Adipocyte (in vitro differentiated cells): ENCODE measurements around the gene BMPR1A.
"Not testable (repeated sequence)": the region's sequence is repeated elsewhere in the genome, so short reads cannot be mapped to it uniquely, and the experiment has no call there.

ENCODE experiments used
- DNase-seq: peaks from one replicate; pipeline ENCODE4 v3.0.0-alpha.2; 2015; ENCODE audit warnings: low read depth
- H3K27me3 ChIP-seq: replicated peaks from 2 replicates; pipeline ENCODE4 v1.7.0; 2013; ENCODE audit warnings: mild to moderate bottlenecking, low read length, moderate library complexity; ENCODE audit not compliant: control insufficient read depth, insufficient read depth
- H3K36me3 ChIP-seq: 2 replicates; pipeline ENCODE4 v1.7.0; 2013; ENCODE audit warnings: low read length, mild to moderate bottlenecking, moderate library complexity; ENCODE audit not compliant: control insufficient read depth, insufficient read depth, severe bottlenecking
- H3K4me1 ChIP-seq: 2 replicates; pipeline ENCODE4 v1.7.0; 2013; ENCODE audit warnings: mild to moderate bottlenecking, low read length, moderate library complexity; ENCODE audit not compliant: control insufficient read depth, insufficient read depth
- H3K4me3 ChIP-seq: 2 replicates; pipeline ENCODE4 v1.7.0; 2013; ENCODE audit warnings: mild to moderate bottlenecking, low read length, moderate library complexity
- H3K9ac ChIP-seq: 2 replicates; pipeline ENCODE4 v1.7.0; 2013; ENCODE audit warnings: mild to moderate bottlenecking, low read length, moderate library complexity
- H3K9me3 ChIP-seq: 2 replicates; pipeline ENCODE4 v1.7.0; 2013; ENCODE audit warnings: mild to moderate bottlenecking, low read length, moderate library complexity; ENCODE audit not compliant: control insufficient read depth

Gene BMPR1A

GRCh38 chr10:86979977-86980448 is 223.6 kb downstream of the BMPR1A start:
- no peaks in the 10 kb centered on the region for H3K9me3 ChIP-seq
- H3K27me3 ChIP-seq: no peaks in the 10 kb centered on the region

GRCh38 chr10:86981020-86981419 is 224.6 kb downstream of the BMPR1A start:
- Histone ChIP-seq H3K4me3 (peak overlapping the region; percentile 62), H3K9ac (peak overlapping the region; percentile 77), H3K4me1 (peaks cover 40% of the 10 kb centered on the region)
- not testable (repeated sequence) for H3K27me3 ChIP-seq, DNase-seq, H3K36me3 ChIP-seq, H3K9me3 ChIP-seq

More at GRCh38 chr10:86979977-86980448, 223.6 kb downstream of the BMPR1A start:
- peaks cover 40% of the 10 kb centered on the region for H3K4me1 ChIP-seq
- peak overlapping the region; percentile 77 for H3K9ac ChIP-seq
- no peaks in the 10 kb centered on the region for H3K36me3 ChIP-seq
- peak; percentile 50 for DNase-seq
- H3K4me3 ChIP-seq: peak overlapping the region; percentile 62

GRCh38 chr10:86981716-86982115 is 225.3 kb downstream of the BMPR1A start:
- no peak overlapping the region for H3K4me3 ChIP-seq
- H3K4me1 ChIP-seq: peaks cover 40% of the 10 kb centered on the region

More at GRCh38 chr10:86981716-86982115, 225.3 kb downstream of the BMPR1A start:
- Histone ChIP-seq H3K9ac (no peak overlapping the region), H3K9me3 (no peaks in the 10 kb centered on the region), H3K27me3 (no peaks in the 10 kb centered on the region), H3K36me3 (no peaks in the 10 kb centered on the region)
- no peak for DNase-seq
